ENCODE results near the gene SLC39A1.
A peak's percentile ranks its signal among the peaks of the same experiment; 100 is the strongest.

Gene SLC39A1

GRCh38 chr1:153922076-153922971 is 41.0 kb downstream of the SLC39A1 start:
- TF ChIP-seq CTCF (IDR thresholded peaks at IDR 0.05; ENCODE audit: control extremely low read depth, extremely low read depth, low read depth, missing control alignments) = peak; percentile 47
- CTCF ChIA-PET = interaction anchor here (0.8 to 13.6 kb wide), 9 partner anchors 9 to 125 kb away, joined by 3 to 108 read pairs (median 5); partner anchors contain the start of genes DENND4B and JTB
- DNase-seq (ENCODE audit: extremely low spot score) = no peak
- POLR2A ChIA-PET = interaction anchor here (0.5 to 2.6 kb wide), 5 partner anchors 18 to 271 kb away, joined by 3 to 16 read pairs (median 6); partner anchors contain the start of genes DENND4B and RPS27

- CTCF ChIA-PET = interaction anchor here (0.7 to 13.6 kb wide), 9 partner anchors 8 to 124 kb away, joined by 3 to 108 read pairs (median 5); partner anchors contain the start of genes DENND4B and JTB
- POLR2A ChIA-PET = interaction anchor here (0.6 to 2.6 kb wide), 4 partner anchors 18 to 69 kb away, joined by 3 to 16 read pairs (median 6); partner anchors contain the start of genes DENND4B and RPS27
- TF ChIP-seq CTCF (IDR thresholded peaks at IDR 0.05; ENCODE audit: control extremely low read depth, extremely low read depth, low read depth, missing control alignments) = no peak
- DNase-seq (ENCODE audit: extremely low spot score) = no peak
These were observed 41.6 kb downstream of the SLC39A1 start for GRCh38 chr1:153921803-153922075.

- CTCF ChIA-PET = interaction anchor here (0.7 to 13.6 kb wide), 10 partner anchors 9 to 124 kb away, joined by 3 to 108 read pairs (median 5); partner anchors contain the start of genes DENND4B and JTB
- no peak for DNase-seq (ENCODE audit: extremely low spot score)
- no peak for TF ChIP-seq CTCF (IDR thresholded peaks at IDR 0.05; ENCODE audit: control extremely low read depth, extremely low read depth, low read depth, missing control alignments)
- POLR2A ChIA-PET = interaction anchor here (0.6 to 2.6 kb wide), 3 partner anchors 19 to 25 kb away, joined by 3 to 16 read pairs (median 6); partner anchors contain the start of gene DENND4B
These were observed 42.1 kb downstream of the SLC39A1 start for GRCh38 chr1:153921080-153921802.

DNA sequence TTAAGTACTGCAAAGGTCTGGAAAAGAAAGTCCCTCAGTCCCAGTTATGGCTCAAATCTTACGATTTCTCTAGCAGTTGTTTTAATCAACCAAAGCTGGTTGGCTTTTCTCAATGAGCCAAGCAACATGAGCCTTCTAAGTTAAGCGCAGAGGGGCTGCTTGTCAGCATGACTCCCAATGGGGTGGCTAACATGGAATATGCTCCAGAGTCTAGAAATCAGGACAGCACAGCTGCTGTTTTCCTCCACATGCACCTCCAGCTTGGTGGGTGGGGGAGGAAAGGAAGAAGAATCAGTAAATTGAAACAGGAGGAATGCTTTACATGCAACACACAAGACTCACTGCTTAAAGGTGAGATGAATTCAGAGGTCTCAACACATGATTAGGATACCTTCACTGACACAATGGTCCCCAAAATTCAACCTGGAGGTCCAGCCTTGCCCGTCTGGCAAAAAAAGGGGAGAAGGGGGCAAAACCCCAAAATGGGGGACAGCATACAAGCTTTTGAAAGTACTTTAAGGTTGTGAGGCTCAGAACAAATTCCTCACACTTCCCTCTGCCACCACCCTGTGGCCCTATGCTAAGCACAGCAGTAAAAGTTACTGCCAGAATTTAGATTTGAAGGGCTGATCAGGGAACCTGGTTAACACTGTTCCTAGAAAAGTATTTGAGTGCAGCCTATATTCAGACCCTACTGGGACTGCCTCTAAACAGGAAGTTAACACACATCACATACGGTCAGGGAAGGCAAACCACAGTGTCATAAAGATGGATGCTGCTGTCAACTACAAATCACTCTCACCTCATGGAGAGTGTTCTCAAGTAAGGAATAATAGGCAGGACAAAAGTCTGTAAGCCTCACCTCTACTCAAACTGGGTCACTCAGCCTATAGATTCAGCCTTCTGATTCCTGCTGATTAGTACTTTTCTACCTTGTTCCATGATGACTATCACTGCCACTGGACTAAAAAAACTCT is 43.2 kb downstream of the SLC39A1 start:
- no peak for DNase-seq (ENCODE audit: extremely low spot score)
- peak; percentile 57 for TF ChIP-seq CTCF (IDR thresholded peaks at IDR 0.05; ENCODE audit: control extremely low read depth, extremely low read depth, low read depth, missing control alignments)
- ChIA-PET CTCF (interaction anchor here (0.8 to 13.6 kb wide), 14 partner anchors 10 to 415 kb away, joined by 3 to 108 read pairs (median 5); partner anchors contain the start of genes DENND4B and JTB), POLR2A (interaction anchor here (0.9 kb wide), 1 partner anchor 40 kb away, joined by 3 read pairs; no protein-coding TSS in a partner anchor)

DNA sequence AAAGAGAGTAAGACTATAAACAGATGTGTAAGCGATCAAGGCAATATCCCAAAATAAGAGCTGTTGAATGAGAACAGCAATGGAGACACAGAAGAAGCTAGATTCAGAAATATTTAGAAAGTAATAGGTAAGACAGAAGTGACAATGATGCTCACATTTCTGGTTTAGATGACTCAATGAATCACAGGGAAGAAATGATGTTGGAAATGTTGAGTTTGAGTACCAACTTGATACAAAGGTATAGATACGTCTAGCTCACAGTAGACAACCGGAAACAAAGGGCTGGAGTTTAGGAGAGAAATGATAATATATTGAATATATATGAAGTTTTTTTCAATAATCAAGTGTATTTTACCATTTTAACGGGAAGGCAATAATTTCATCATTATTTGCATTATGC is 47.0 kb downstream of the SLC39A1 start:
- TF ChIP-seq CTCF (IDR thresholded peaks at IDR 0.05; ENCODE audit: control extremely low read depth, extremely low read depth, low read depth, missing control alignments) = no peak
- POLR2A ChIA-PET = no interaction called here
- CTCF ChIA-PET = no interaction called here
- no peak for DNase-seq (ENCODE audit: extremely low spot score)

Data from GM10248 (cell line).